OCI-LY7 (cell line): Measurements from ENCODE around the gene SNX10. TPM values are rescaled to one million over a fixed set of nuclear protein-coding genes. Genes with fewer than 3 reads are reported as not detected.

ENCODE experiments used
- BruUV-seq: library from RNA; stranded (reverse); fragments of 400-500 nt; replicated peaks from 2 replicates; lab custom pipeline; 2021; lab: Mats Ljungman, UMichigan
- CTCF ChIA-PET: fragments of 300-600 bp; sonication (Branson Sonifier 250); formaldehyde crosslinking; loops from one replicate; lab custom pipeline; 2022; ENCODE audit warnings: antibody characterized with exemption; ENCODE audit not compliant: unreplicated experiment; lab: Charles Lee
- POLR2A ChIA-PET: fragments of 300-600 bp; sonication (Branson Sonifier 250); formaldehyde crosslinking; loops from one replicate; lab custom pipeline; 2022; ENCODE audit warnings: antibody characterized with exemption; lab: Charles Lee
- DNase-seq: peaks from one replicate; pipeline ENCODE4 v3.0.0-alpha.2; 2015; ENCODE audit warnings: low spot score
- H2AFZ ChIP-seq: fragments of 200-600 bp; sonication (generic), shearing (Covaris generic); 2 replicates; pipeline ENCODE4 v1.6.1; 2014; ENCODE audit warnings: mild to moderate bottlenecking, antibody characterized with exemption, low read length, moderate library complexity
- H3K27ac ChIP-seq: fragments of 200-600 bp; sonication (generic); 2 replicates; pipeline ENCODE4 v1.5.1; 2014; ENCODE audit warnings: mixed run types, low read depth, mild to moderate bottlenecking, moderate library complexity, low read length, inconsistent platforms; ENCODE audit not compliant: poor library complexity, severe bottlenecking
- H3K36me3 ChIP-seq: fragments of 200-600 bp; sonication (generic); 2 replicates; pipeline ENCODE4 v1.6.1; 2014; ENCODE audit warnings: mild to moderate bottlenecking, antibody characterized with exemption, low read length, moderate library complexity, mixed read lengths; ENCODE audit not compliant: insufficient read depth
- H3K4me1 ChIP-seq: fragments of 200-600 bp; sonication (generic); 2 replicates; pipeline ENCODE4 v1.5.1; 2014; ENCODE audit warnings: mild to moderate bottlenecking, low read length; ENCODE audit not compliant: insufficient read depth, poor library complexity, severe bottlenecking
- H3K4me2 ChIP-seq: fragments of 200-600 bp; sonication (generic); 2 replicates; pipeline ENCODE4 v1.6.1; 2014; ENCODE audit warnings: mild to moderate bottlenecking, low read length
- H3K4me3 ChIP-seq: fragments of 200-600 bp; sonication (generic); 2 replicates; pipeline ENCODE4 v1.5.1; 2014; ENCODE audit warnings: mild to moderate bottlenecking, low read depth, low read length; ENCODE audit not compliant: poor library complexity, severe bottlenecking
- H3K79me2 ChIP-seq: fragments of 200-600 bp; sonication (generic); 2 replicates; pipeline ENCODE4 v1.6.1; 2016; ENCODE audit warnings: low read depth, mild to moderate bottlenecking, low read length, moderate library complexity, mixed read lengths; ENCODE audit not compliant: insufficient read depth
- H3K9me2 ChIP-seq: fragments of 200-600 bp; sonication (generic); 2 replicates; pipeline ENCODE4 v1.6.1; 2016; ENCODE audit warnings: mild to moderate bottlenecking, low read length, mixed read lengths; ENCODE audit not compliant: insufficient read depth
- H3K9me3 ChIP-seq: fragments of 200-600 bp; sonication (generic); 2 replicates; pipeline ENCODE4 v1.6.1; 2014; ENCODE audit warnings: mild to moderate bottlenecking, mixed run types, low read length, mixed read lengths
- H4K20me1 ChIP-seq: fragments of 200-600 bp; sonication (generic); 2 replicates; pipeline ENCODE4 v1.6.1; 2014; ENCODE audit warnings: mild to moderate bottlenecking, antibody characterized with exemption, low read length, moderate library complexity, mixed read lengths; ENCODE audit not compliant: insufficient read depth
- CTCF ChIP-seq: fragments of 200-600 bp; sonication (generic); conservative IDR thresholded peaks from 2 replicates; pipeline ENCODE4 v1.5.1; 2014; ENCODE audit warnings: mild to moderate bottlenecking, antibody characterized with exemption, low read length, moderate library complexity, mixed read lengths
- EZH2phosphoT487 ChIP-seq: fragments of 200-600 bp; sonication (generic); IDR thresholded peaks from 2 replicates; pipeline ENCODE4 v1.6.1; 2018; ENCODE audit warnings: low read depth, borderline replicate concordance, mild to moderate bottlenecking, mixed run types, antibody characterized with exemption, low read length, moderate library complexity, mixed read lengths
- intact Hi-C: fragments of 100-400 bp; cut with micrococcal nuclease; formaldehyde crosslinking; loops from one replicate; pipeline ENCODE4 v1.10.0; 2022; ENCODE audit not compliant: unreplicated experiment
- total RNA-seq, 2 experiments: library from RNA; depleted of rRNA in 1 of 2; stranded (reverse); fragments of >200 nt in 1 of 2; shearing (Covaris generic) in 1 of 2; gene quantifications; 2 replicates each; pipeline ENCODE4 v1.2.3, GENCODE V29; 2014 to 2022

The SNX10 gene
- total RNA-seq, 2 experiments from 2014 or later: 14.3 to 32.9 TPM

GRCh38 chr7:26356929-26357798 is 65.5 kb downstream of the SNX10 start:
- POLR2A ChIA-PET: interaction anchor here (0.7 to 1.6 kb wide), 3 partner anchors 13 to 431 kb away, joined by 3 to 5 read pairs (median 5); no protein-coding TSS in a partner anchor
- peaks cover 14% of the 10 kb centered on the region for H3K4me1 ChIP-seq
- no peaks in the 10 kb centered on the region for H3K9me3 ChIP-seq
- no peak overlapping the region for H3K4me2 ChIP-seq
- CTCF ChIA-PET: no interaction called here
- H2AFZ ChIP-seq: no peak overlapping the region
- no TSS peak for BruUV-seq
- intact Hi-C loops: no loop called here
- TF ChIP-seq CTCF (no peak), EZH2phosphoT487 (no peak)
- H3K36me3 ChIP-seq: peaks cover 12% of the 10 kb centered on the region; the same call in 1 of the 2 replicates
- H3K9me2 ChIP-seq: no peaks in the 10 kb centered on the region
- H3K4me3 ChIP-seq: no peak overlapping the region
- no peak overlapping the region for H3K27ac ChIP-seq
- H4K20me1 ChIP-seq: no peaks in the 10 kb centered on the region; the same call in none of the 2 replicates
- no peak for DNase-seq
- H3K79me2 ChIP-seq: peaks cover 3% of the 10 kb centered on the region; the same call in 1 of the 2 replicates

- peaks cover 14% of the 10 kb centered on the region for H3K4me1 ChIP-seq
- H3K9me3 ChIP-seq: no peaks in the 10 kb centered on the region
- H3K27ac ChIP-seq: no peak overlapping the region
- H4K20me1 ChIP-seq: no peaks in the 10 kb centered on the region; the same call in none of the 2 replicates
- H3K79me2 ChIP-seq: peaks cover 3% of the 10 kb centered on the region; the same call in 1 of the 2 replicates
- no peaks in the 10 kb centered on the region for H3K9me2 ChIP-seq
- H2AFZ ChIP-seq: no peak overlapping the region
- peaks cover 12% of the 10 kb centered on the region; the same call in 1 of the 2 replicates for H3K36me3 ChIP-seq
- CTCF ChIA-PET: no interaction called here
- DNase-seq: no peak
- POLR2A ChIA-PET: interaction anchor here (0.7 kb wide), 1 partner anchor 431 kb away, joined by 5 read pairs; no protein-coding TSS in a partner anchor
- intact Hi-C loops: no loop called here
- H3K4me3 ChIP-seq: no peak overlapping the region
- no peak overlapping the region for H3K4me2 ChIP-seq
- TF ChIP-seq EZH2phosphoT487 (no peak), CTCF (no peak)
- no TSS peak for BruUV-seq
These were observed 66.1 kb downstream of the SNX10 start for GRCh38 chr7:26357799-26358151.
